MM.1S (cell line): ENCODE measurements around the gene CTDSP2.

Source experiments
- DNase-seq: peaks from one replicate; pipeline ENCODE4 v3.0.0-alpha.2; 2015
- H2AFZ ChIP-seq: fragments of 300-600 bp; sonication (generic); 2 replicates; pipeline ENCODE4 v1.6.0; 2016; ENCODE audit warnings: antibody characterized with exemption, low read length
- H3F3A ChIP-seq: fragments of 300-600 bp; sonication (generic); 2 replicates; pipeline ENCODE4 v1.6.1; 2016; ENCODE audit warnings: mild to moderate bottlenecking, antibody characterized with exemption, low read length, moderate library complexity, mixed read lengths; ENCODE audit not compliant: insufficient read depth
- H3K27ac ChIP-seq: fragments of 300-600 bp; sonication (generic); 2 replicates; pipeline ENCODE4 v1.5.1; 2016; ENCODE audit warnings: mild to moderate bottlenecking, low read length
- H3K27me3 ChIP-seq: fragments of 300-600 bp; sonication (generic); replicated peaks from 2 replicates; pipeline ENCODE4 v1.6.0; 2016; ENCODE audit warnings: low read length; ENCODE audit not compliant: insufficient read depth
- H3K36me3 ChIP-seq: fragments of 300-600 bp; sonication (generic); replicated peaks from 2 replicates; pipeline ENCODE4 v1.6.1; 2016; ENCODE audit warnings: mild to moderate bottlenecking, low read length, mixed read lengths; ENCODE audit not compliant: insufficient read depth
- H3K4me1 ChIP-seq: fragments of 300-600 bp; sonication (generic); 2 replicates; pipeline ENCODE4 v1.6.1; 2016; ENCODE audit warnings: low read length, mixed read lengths
- H3K4me2 ChIP-seq: fragments of 300-600 bp; sonication (generic); 2 replicates; pipeline ENCODE4 v1.6.0; 2016; ENCODE audit warnings: low read depth, low read length
- H3K4me3 ChIP-seq: fragments of 300-600 bp; sonication (generic); 2 replicates; pipeline ENCODE4 v1.5.1; 2016; ENCODE audit warnings: low read length, mixed read lengths
- H3K79me2 ChIP-seq: fragments of 300-600 bp; sonication (generic); 2 replicates; pipeline ENCODE4 v1.6.1; 2016; ENCODE audit warnings: mixed run types, low read length, mixed read lengths
- H3K9ac ChIP-seq: fragments of 300-600 bp; sonication (generic); 2 replicates; pipeline ENCODE4 v1.6.1; 2016; ENCODE audit warnings: low read length, mixed read lengths
- H3K9me2 ChIP-seq: fragments of 300-600 bp; sonication (generic); replicated peaks from 2 replicates; pipeline ENCODE4 v1.6.1; 2016; ENCODE audit warnings: mild to moderate bottlenecking, low read length, mixed read lengths; ENCODE audit not compliant: insufficient read depth
- H3K9me3 ChIP-seq: fragments of 300-600 bp; sonication (generic); replicated peaks from 2 replicates; pipeline ENCODE4 v1.6.1; 2016; ENCODE audit warnings: mild to moderate bottlenecking, low read length, mixed read lengths; ENCODE audit not compliant: insufficient read depth
- H4K20me1 ChIP-seq: fragments of 300-600 bp; sonication (generic); 2 replicates; pipeline ENCODE4 v1.6.1; 2016; ENCODE audit warnings: mild to moderate bottlenecking, low read length, moderate library complexity, mixed read lengths; ENCODE audit not compliant: insufficient read depth
- CTCF ChIP-seq: fragments of 300-600 bp; sonication (generic); IDR thresholded peaks from 2 replicates; pipeline ENCODE4 v1.5.1; 2016; ENCODE audit warnings: antibody characterized with exemption, low read length, mixed read lengths
- EZH2 ChIP-seq: fragments of 300-600 bp; sonication (generic); optimal IDR thresholded peaks from 2 replicates; pipeline ENCODE3; 2017; ENCODE audit warnings: low read depth, mild to moderate bottlenecking, antibody characterized with exemption, low read length, mixed read lengths
- EZH2phosphoT487 ChIP-seq: fragments of 300-600 bp; sonication (generic); IDR thresholded peaks from 2 replicates; pipeline ENCODE4 v1.6.1; 2018; ENCODE audit warnings: antibody characterized with exemption, low read length

CTDSP2 gene

GRCh38 chr12:57811028-57811755 is 35.3 kb downstream of the CTDSP2 start:
- Histone ChIP-seq H3K9me3 (no peaks in the 10 kb centered on the region), H4K20me1 (no peaks in the 10 kb centered on the region), H3K4me1 (no peaks in the 10 kb centered on the region), H3K27me3 (no peaks in the 10 kb centered on the region), H3K79me2 (no peaks in the 10 kb centered on the region), H3K4me3 (no peak overlapping the region), H3K9me2 (no peaks in the 10 kb centered on the region), H3K9ac (no peak overlapping the region), H2AFZ (no peak overlapping the region), H3K36me3 (no peaks in the 10 kb centered on the region), H3F3A (no peaks in the 10 kb centered on the region), H3K4me2 (no peak overlapping the region), H3K27ac (no peak overlapping the region)
- TF ChIP-seq EZH2 (no peak), CTCF (no peak), EZH2phosphoT487 (no peak)
- DNase-seq, result no peak

GRCh38 chr12:57810450-57810849 is 36.1 kb downstream of the CTDSP2 start:
- no peak overlapping the region for H3K4me2 ChIP-seq
- DNase-seq, result no peak
- H3K79me2 ChIP-seq, result no peaks in the 10 kb centered on the region
- H3K9ac ChIP-seq, result no peak overlapping the region
- no peaks in the 10 kb centered on the region for H3K4me1 ChIP-seq
- TF ChIP-seq EZH2phosphoT487 (no peak), CTCF (no peak), EZH2 (no peak)
- H3K9me3 ChIP-seq, result no peaks in the 10 kb centered on the region
- no peaks in the 10 kb centered on the region for H3K27me3 ChIP-seq
- no peaks in the 10 kb centered on the region for H4K20me1 ChIP-seq
- H3F3A ChIP-seq, result no peaks in the 10 kb centered on the region
- no peak overlapping the region for H3K27ac ChIP-seq
- no peaks in the 10 kb centered on the region for H3K9me2 ChIP-seq
- H3K36me3 ChIP-seq, result no peaks in the 10 kb centered on the region
- H2AFZ ChIP-seq, result no peak overlapping the region
- no peak overlapping the region for H3K4me3 ChIP-seq

GRCh38 chr12:57809425-57809824 is 37.1 kb downstream of the CTDSP2 start:
- Histone ChIP-seq H3K79me2 (no peaks in the 10 kb centered on the region), H3K27ac (no peak overlapping the region), H3K9ac (no peak overlapping the region), H4K20me1 (no peaks in the 10 kb centered on the region), H3F3A (no peaks in the 10 kb centered on the region), H3K27me3 (no peaks in the 10 kb centered on the region), H3K4me1 (no peaks in the 10 kb centered on the region), H3K4me3 (no peak overlapping the region), H2AFZ (no peak overlapping the region), H3K4me2 (no peak overlapping the region), H3K9me2 (no peaks in the 10 kb centered on the region), H3K9me3 (no peaks in the 10 kb centered on the region), H3K36me3 (no peaks in the 10 kb centered on the region)
- TF ChIP-seq EZH2phosphoT487 (no peak), EZH2 (no peak), CTCF (no peak)
- no peak for DNase-seq
